Measurements from ENCODE around the gene RELCH.
"Not testable (repeated sequence)": the region's sequence is repeated elsewhere in the genome, so short reads cannot be mapped to it uniquely, and the experiment has no call there.

Gene RELCH, protein sequence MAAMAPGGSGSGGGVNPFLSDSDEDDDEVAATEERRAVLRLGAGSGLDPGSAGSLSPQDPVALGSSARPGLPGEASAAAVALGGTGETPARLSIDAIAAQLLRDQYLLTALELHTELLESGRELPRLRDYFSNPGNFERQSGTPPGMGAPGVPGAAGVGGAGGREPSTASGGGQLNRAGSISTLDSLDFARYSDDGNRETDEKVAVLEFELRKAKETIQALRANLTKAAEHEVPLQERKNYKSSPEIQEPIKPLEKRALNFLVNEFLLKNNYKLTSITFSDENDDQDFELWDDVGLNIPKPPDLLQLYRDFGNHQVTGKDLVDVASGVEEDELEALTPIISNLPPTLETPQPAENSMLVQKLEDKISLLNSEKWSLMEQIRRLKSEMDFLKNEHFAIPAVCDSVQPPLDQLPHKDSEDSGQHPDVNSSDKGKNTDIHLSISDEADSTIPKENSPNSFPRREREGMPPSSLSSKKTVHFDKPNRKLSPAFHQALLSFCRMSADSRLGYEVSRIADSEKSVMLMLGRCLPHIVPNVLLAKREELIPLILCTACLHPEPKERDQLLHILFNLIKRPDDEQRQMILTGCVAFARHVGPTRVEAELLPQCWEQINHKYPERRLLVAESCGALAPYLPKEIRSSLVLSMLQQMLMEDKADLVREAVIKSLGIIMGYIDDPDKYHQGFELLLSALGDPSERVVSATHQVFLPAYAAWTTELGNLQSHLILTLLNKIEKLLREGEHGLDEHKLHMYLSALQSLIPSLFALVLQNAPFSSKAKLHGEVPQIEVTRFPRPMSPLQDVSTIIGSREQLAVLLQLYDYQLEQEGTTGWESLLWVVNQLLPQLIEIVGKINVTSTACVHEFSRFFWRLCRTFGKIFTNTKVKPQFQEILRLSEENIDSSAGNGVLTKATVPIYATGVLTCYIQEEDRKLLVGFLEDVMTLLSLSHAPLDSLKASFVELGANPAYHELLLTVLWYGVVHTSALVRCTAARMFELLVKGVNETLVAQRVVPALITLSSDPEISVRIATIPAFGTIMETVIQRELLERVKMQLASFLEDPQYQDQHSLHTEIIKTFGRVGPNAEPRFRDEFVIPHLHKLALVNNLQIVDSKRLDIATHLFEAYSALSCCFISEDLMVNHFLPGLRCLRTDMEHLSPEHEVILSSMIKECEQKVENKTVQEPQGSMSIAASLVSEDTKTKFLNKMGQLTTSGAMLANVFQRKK

DNA sequence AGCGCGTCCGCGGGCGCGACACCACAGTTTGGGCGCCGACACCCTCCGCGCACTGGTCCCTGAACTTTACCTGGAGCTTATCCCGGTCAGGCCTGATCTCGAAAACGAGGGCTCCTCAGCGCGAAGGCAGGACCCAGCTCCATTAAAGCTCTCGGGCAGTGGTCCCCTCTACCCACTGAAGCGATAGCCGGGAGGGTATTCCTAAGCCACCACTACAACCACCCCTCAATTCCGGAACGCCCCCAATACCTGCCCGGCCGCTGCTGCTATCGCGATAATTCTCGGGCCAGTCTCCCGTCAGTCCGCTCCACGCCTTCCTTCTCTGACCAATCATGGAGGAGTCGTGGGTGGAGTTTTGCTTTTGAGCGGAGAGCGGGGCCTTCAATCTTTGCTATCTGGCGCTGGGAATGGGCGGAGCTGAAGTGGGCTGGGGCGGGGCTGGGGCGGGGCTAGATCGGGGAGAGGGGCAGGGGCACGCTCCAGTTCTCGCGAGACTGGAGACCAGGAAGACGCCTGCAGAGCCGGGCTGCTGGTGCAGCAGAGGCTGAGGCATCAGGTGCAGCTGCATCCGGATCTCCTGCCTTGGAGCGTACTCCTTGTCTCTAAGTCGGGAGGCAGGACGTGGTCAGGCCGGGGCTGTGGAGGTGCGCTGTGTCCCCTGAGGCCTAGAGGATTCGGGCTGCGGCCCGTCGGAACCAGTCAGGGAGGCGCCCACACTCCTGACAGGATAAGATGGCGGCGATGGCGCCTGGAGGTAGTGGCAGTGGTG lies at the start of gene RELCH, which contains the start of gene PIGN:
TSS of gene RELCH (plus strand) at position 482 of the 769 bp plus-strand sequence. CDS start at position 733, 251 bp downstream.
TSS of gene PIGN (minus strand) at position 283 of the 769 bp plus-strand sequence. CDS start 25,703 bp downstream, outside the sequence.
- DNase-seq, result peak; percentile 88 to 96 (median 94)

DNA sequence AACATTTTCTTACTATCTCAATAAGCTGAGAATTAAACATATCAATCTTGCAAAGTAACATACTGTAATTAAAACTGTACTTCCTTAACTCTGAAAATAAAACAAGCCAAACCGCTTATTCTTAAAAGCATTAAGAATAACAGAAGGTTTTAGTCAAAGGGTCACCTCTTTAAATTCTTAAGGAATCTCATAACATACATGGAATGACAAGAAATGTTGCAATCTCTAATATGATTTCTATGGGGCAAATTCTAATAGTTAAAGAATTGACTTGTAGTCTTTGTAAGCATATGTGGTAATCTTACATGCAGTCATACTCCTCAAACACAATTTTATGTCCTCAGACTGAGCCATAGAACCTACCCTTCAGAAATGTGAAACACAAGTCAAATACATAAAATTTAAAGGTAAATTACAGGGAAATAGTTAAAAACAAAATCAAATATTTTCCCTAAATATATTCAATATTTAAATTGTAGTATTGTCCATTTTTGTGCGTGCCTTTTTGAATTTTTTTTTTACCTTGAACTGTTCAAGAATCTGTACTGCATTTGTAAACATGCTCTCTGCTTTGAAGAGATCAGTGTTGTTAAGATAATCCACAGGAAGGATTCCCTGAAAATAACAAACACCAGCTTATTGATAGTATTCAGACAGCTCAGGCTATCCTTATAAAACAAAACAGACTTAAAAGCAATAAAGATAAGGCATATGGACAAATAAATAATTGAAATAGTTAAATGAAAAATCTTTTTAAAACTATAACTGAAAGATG lies 48.4 kb upstream of the RELCH start:
- no peak for DNase-seq

DNA sequence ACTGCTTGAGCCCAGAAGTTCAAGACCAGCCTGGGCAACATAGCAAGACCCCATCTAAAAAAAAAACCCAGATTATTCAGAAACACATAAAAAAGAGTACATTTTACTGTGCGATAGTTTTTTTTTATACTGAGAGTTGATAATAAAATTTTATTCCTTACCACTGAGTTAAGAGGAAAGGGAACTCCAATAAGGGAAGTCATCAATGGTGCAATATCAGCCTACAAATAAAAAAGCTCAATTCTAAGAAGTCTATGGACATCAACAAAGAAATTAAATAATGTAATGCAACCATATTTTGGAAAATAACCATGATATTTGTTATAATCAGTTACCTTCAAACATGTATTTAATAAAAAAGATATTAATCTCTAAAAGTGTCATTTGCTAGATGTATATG lies 46.8 kb upstream of the RELCH start:
- DNase-seq, result no peak

DNA sequence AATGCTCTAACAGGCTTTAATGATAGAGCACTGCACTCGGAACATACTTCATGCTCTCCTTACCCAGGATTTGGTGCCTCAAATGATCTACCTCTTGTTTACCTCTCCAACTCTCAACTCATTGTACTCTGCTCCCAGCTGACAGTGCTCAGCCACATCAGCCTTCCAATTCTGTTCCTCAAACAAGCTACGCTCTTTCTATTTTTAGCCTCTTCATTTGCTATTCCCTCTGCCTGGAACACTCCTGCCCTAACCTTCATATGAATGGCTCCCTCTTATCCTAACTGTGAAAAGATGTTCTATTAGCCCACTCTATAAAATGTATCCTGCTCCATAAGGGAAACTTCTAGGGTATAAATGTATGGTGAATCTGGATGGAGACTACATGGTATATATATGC lies 42.7 kb upstream of the RELCH start:
- no peak for DNase-seq

DNA sequence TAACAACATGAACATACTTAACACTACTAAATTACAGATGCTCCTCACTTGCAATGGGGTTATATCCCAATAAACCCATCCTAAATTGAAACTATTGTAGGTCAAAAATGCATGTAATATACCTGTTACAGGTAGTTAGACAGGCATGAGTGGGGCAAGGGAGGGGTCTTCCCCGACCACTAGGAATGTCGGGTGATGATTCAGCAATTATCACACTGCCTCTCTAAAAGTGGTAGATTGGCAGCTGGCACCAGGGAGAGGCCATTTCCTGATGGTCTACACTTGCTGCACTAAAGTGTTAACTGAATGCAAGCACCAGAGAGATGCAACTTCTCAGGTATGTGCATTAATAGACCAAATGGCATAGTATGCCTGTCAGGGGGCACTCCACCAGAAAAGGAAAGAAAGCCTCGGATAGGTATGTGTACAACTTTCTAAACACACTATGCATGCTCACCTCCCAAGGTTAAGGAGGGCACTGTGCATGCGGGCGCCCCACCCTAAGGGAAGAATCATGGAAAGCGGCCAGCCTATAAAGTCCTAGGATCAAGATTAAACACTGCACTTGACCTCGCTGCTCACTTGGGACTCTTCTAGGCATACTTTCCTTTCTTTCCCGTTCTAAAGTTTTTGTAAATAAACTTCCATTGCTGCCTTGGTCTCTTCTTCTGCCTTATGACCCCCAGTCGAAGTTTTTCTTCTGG lies 35.8 kb upstream of the RELCH start:
- DNase-seq, result no peak

DNA sequence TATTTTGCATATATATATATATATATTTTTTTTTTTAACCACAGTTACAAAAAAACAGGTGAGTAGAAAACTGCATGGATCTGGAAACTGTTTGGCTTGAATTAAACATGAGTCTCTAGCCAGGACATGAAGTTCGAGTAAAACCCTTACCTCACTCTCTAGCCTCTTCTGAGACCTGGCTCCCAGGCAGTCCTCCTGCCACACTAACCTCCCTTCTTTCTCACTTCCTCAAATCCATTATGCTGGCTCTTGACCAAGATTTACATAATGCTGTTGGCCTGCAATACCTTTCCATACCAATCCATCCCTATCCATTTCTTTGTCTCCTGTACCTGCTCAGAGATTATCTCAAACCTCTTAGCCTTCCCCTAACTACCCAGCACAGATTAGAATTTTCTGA lies 34.2 kb upstream of the RELCH start:
- DNase-seq, result no peak

DNA sequence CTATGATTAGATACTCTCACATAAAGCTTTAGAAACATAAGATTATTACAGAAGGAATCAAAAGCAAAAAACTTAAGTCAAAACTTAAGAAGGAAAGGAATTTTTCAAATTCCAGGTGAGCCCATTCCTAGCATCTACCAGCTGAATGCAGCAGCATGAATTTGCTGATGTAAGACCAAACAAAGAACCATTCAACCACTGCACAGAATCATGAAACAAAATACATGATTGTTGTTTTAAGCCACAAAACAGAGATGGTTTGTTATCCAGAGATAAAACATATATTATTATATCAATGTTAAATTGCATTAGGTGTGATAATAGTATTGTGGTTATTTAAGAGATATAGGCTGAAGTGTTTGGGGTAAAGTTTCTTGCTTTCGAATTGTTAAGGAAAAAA lies 29.2 kb upstream of the RELCH start:
- no peak for DNase-seq

DNA sequence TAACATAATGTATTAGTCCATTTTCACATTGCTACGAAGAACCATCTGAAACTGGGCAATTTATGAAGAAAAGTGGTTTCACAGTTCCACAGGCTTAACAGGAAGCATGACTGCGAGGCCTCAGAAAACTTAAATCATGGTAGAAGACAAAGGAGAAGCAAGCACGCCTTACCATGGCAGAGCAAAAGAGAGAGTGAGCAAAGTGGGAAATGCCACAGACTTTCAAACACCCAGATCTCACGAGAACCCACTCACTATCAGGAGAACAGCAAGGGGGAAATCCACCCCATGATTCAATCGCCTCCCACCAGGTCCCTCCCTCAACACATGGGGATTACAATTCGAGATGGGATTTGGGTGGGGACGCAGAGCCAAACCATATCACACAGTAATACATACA lies 22.7 kb upstream of the RELCH start:
- DNase-seq, result no peak

DNA sequence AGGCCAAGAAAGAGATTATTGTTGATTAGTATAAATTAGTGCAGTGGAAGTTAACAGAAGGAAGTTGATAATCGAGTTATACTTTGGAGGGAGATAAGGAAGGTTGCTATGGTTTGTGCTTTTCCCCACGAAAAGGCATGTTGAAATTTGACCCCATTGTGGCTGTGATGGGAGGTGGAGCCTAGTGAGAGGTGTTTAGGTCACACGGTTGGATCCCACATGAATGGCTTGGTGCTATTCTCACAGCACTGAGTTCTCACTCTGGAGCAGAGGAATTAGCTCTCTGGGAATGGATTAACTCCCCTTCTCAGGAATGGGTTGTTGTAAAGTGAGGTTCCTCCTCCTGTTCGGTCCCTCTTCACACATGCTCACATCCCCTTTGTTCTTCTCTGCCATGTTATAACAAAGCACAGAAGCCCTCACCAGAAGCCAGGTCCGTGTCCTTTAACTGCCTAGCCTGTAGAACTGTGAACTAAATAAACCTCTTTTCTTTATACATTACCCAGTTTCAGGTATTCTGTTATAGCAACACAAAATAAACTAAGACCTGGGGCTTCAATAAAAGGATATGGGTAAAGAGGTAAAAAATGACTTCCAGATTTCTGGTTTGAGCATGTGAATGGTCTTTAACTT lies 22.1 kb upstream of the RELCH start:
- DNase-seq, result no peak

DNA sequence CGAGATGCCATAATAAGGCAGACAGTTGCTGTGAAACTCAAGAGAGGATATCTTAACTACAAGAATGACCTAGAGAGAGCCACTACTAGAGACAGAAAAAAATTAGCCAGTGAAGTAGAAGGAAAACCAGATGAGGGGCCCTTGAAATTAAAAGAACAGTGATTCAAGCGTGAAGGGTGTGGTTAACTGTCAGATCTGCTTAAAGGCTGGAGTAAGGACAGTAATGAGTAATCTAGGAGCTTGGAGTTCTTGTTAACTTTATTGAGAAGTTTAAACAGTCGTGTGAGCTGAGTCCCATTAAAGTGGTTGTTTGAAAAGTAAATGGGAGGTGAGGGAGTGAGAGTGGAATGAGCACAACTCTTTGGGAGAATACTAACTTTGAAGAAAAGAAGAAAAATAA lies 21.5 kb upstream of the RELCH start:
- no peak for DNase-seq

DNA sequence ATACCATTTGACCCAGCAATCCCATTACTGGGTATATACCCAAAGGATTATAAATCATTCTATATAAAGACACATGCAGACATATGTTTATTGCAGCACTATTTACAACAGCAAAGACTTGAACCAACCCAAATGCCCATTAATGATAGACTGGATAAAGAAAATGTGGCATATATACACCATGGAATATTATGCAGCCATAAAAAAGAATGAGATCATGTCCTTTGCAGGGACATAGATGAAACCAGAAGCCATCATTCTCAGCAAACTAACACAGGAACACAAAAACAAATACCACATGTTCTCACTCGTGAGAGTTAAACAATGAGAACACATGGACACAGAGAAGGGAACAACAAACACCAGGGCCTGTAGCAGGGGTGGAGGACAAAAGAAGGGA lies 20.5 kb upstream of the RELCH start:
- not testable (repeated sequence) for DNase-seq

DNA sequence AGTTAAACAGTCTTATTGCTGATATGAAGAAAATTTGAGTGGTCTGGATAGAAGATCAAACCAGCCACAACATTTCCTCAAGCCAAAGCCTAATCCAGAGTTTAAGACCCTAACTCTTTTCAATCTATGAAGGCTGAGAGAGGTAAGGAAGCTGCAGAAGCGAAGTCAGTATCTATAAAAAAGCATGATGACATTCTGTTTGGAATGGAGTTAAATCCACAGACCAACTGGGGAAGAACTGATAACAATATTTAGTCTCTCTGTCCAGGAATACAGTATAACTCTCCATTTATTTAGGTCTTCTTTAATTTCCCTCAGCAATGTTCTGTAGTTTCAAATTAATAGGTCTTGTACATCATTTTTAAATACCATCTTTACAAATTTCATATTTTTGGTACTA lies 16.2 kb upstream of the RELCH start:
- DNase-seq, result no peak

DNA sequence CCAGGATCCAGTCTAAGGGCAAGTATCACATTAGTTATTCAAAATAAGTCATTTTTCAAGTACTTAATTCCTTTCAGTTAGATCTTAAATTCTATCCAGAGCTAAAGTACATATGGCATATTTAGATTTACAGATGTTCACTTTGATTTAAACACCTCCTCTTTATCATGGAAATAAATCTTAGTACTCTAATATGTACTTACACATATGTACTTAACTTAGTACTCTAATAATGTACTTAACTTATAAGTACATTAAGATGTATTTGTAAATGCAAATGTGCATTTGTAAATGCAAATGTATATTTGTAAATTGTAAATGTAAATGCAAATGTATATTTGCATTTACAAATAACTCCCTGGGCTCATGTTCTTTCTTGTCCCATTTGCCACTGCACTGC lies 14.8 kb upstream of the RELCH start:
- DNase-seq, result no peak

DNA sequence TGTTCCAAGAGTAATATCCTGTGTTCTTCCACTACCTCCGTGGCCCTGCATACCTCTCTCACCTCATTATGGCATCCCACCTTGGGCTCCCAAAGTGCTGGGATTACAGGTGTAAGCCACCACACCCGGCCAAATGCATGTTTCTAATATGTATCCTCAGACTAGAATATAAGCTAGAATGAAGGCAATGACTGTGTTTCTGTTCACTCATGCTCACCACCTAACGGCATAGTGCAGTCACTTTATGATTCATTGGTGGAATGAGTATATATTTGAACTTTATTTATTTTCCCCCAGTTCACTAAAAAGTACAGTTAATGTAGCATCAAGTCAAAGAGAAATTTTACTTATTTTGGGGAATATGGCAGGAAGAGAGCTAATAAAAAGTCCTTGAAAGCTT lies 11.5 kb upstream of the RELCH start:
- no peak for DNase-seq

DNA sequence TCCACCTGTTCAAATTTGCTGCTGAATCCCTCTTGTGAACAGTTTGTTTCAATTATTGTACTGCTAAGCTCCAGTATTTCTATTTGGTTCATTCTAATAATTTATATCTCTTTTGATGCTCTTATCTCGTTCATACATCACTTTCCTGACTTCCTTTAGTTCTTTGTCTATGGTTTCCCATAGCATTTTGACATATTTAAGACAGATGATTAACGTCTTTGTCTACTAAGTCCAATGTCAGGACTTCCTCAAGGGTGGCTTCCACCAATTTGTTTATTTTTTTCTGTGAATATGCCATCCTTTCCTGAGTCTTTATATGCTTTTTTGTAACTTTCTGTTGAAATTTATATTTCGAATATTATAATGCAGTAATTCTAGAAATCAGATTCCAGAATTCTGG lies 9.8 kb upstream of the RELCH start:
- no peak for DNase-seq

DNA sequence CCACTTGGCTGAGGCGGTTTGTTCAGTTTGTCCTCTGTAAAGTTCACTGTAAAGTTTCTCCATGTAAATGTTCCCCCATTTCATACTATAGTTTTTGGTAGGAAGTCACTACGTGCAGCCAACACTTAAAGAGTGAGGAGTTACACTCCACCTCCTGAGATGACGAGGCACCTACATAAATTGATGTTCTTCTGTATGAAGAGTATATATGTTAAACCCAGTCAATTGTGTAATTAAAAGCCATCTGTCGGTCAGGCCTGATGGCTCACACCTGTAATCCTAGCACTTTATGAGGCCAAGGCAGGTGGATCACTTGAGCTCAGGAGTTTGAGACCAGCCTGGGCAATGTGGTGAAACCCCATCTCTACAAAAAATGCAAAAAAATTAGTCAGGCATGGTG lies 7.8 kb upstream of the RELCH start:
- DNase-seq, result no peak

DNA sequence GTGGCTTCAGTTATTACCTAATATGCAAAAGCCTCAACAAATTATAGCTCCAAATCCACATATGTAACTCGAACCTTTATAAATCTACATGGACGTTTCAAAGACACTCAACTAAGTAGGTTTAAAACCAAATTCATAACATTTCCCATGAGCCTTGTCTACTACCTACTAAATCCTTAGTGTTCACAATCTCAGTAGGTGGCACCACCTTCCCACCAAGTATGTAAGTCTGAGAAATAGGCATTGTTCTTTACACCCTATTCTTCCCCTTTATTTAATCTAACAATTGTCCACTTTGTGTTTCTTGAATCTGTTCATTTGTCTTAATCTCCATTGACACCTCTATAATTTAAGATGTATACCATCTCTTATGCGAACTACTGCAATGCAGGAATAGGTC lies 4.8 kb upstream of the RELCH start:
- DNase-seq, result no peak

DNA sequence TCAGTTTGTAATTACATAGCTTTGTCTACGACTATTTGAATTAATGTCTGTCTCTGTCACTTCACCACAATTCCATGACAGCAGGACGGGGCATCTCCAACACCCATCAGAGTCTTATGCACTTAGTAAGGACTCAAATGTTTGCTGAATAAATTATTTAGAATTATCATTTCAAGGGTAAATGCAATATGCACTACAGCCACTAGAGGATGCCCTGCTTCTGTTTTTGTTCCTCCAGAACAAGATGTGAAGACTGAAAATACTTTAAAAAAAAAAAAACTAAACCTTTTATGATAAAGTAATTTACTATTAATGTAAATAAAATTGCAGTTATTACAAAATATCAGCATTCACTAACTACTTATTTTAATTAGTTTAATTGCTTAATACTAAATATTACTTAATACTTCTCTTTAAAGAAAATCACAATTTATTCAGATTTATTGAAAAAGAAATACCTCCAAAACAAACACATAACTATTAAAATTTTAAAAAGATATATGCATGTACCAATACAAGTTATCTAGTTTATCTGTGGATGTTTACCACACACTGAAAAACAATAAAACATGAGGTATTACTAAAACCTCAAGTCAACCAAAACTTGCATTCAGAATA lies 3.4 kb upstream of the RELCH start:
- peak in 3 of 4 experiments; percentile 4 to 8 (median 7) for DNase-seq

DNA sequence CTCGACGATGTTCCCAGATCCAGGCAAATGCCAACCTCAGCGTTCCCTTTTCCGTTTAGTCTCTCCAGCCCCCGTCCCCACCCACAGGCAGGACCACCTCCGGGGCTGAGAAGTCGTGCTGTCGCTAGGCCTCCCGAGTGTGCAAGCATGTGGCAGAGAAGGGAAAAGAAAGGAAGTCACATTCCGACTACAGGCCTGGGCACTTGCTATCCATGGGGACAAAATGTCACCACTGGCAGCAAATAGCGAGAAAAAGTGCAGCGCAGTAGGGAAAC lies 619 bp upstream of the RELCH start:
- DNase-seq, result no peak

Measured in activated CD4-positive, CD25-positive, alpha-beta regulatory T cell (primary cell).